Amniotic epithelial cell (primary cell): ENCODE measurements around the gene FKBP15.
A peak's percentile ranks its signal among the peaks of the same experiment; 100 is the strongest.

Experiments used
- DNase-seq: peaks from one replicate; pipeline ENCODE4 v3.0.0-alpha.2; 2010; ENCODE audit warnings: low read depth

FKBP15 gene

DNA sequence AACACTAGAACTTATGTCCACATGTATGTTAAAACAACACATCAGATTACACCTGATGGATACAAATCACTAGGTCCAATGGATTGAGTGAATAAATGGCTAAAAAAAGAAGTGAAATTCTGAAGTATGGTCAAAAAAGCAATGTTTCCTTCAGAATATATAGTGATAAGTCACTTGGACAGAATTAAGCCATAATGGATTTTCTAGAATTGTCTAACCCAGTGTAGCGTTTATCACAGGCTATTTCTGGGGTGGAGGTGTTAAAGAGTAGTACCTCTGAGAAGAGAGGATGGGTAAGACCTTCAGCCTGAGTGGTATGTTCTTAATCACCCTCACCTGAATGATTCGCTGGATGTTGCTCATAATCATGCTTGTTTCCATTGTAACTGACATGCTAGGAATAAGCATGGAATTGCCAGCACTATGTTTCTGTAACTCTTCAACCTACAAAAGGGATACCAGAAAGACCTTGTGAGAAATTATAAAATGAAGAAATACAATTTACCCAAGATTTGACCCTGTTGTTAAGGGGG, 37.1 kb downstream of the FKBP15 start:
- DNase-seq = no peak

DNA sequence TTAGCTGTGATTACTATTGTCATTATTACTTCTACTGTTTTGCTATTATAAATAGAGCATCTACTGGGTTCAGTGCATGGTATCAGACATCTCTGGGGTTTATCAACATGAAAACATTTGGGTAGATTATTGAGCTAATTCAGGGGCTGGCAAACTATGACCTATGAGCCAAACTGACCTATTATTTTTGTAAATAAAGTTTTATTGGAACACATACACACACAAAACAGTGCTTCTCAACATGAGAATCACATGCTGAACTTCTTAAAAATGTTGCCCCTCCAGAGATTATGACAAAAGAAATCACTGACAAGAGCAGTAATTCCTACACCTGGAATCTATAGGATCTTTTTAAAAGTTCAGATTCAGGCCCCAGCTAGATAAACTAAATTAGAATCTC, 39.9 kb downstream of the FKBP15 start:
- no peak for DNase-seq

DNA sequence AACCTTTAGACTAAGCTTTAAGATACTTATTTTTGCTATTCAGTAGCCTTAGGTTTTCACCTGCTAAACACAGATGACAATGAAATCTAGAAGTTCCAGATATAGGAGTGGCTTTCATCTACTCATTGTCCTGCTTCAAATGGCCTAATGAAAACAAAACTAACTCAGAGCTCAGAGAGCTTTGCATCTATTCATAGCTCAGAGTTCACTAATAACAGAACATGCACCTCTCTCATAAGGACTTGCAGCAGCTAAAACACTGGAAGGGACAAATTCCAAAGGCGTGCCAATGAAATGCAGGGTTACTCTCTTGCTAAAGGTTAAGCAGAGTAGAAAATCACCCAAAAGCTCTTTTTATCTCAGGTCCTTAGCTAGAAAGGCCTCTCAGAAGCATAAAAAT, 41.2 kb downstream of the FKBP15 start:
- no peak for DNase-seq

DNA sequence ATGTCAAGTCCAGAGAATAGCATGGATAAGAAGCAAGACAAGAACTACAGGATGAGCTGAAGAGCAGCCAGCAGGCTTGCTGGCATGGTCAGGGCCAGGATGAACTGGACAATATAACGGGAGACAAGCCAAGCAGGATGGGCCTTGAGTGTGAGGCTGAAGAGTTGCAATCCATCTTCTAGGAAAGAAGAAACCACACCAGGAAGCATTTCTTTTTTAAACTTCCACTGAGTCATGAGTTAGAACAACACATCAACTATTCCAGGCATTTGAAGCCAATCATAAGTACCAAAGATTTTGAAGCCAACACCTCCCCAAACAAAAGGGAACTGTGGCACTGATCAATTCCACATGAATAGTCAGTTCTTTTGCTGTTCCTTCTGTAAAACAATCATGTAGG, 43.0 kb downstream of the FKBP15 start:
- peak; percentile 79 for DNase-seq

DNA sequence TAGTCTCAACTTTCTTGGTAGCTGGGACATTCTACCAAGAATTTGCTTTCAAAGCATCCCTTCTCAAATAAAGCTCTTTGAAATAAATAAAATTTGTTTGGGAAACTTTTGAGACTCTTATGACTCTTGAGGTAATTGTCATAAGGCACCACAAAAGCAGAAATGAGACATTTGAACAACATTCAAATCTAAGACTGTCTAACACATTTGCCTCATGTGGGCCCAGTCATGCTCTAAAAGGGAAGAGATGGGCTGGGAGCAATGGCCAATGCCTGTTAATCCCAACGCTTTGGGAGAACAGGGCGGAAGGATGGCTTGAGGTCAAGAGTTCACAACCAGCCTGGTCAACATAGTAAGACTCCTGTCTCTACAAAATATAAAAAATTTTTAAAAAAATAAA, 43.8 kb downstream of the FKBP15 start:
- no peak for DNase-seq

DNA sequence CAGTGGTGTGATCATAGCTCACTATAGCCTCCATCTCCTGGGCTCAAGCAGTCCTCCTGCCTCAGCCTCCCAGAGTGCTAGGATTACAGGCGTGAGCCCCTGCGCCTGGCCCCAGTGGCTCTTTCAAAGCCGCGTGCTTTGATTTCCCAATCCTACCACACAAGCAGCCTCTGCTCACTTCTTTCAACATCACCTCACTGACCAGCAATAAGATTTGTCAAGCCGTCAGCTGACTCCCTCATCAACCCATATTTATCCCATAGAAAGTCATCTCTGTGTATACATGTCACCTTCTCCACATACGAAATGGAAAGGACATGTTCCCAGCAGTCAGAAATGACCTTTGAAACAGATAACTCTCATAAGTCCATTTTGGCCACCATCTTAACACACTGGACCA, 44.3 kb downstream of the FKBP15 start:
- DNase-seq = peak; percentile 39

DNA sequence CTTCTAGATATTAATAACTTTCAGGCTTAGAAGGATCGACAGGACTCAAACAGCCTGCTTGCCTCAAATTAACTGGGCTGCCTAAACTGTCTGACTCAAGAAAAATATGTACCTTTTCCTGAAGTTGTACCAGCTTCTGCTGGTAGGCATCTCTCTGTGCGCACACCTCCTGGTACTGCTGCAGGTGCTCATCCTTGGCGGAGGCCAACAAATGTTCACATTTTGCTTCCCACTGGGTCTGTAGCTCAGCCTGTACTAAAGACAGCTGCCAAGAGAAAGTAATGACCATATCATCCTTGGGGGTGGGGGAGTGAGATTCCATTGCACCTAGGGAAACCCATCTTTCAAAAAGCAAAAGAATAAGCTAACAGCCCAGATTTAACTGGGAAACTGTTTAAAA, 47.7 kb downstream of the FKBP15 start:
- no peak for DNase-seq

DNA sequence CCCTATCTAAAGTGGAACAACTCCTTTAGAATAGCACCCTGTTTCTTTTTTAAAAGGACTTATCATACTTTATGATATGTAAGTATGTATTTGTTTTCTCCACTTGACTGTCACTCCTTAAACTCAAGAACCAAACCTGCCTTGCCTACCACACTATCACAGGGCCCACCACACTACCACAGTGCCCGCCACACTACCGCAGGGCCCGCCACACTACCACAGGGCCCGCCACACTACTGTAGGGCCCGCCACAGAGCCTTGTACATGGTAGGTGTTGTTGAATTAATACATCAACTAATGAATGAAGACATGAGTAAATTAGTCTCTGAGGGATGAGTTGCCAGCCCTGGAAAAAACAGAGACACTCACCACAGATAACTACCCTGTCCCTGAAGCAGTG, 52.3 kb downstream of the FKBP15 start:
- DNase-seq = no peak

DNA sequence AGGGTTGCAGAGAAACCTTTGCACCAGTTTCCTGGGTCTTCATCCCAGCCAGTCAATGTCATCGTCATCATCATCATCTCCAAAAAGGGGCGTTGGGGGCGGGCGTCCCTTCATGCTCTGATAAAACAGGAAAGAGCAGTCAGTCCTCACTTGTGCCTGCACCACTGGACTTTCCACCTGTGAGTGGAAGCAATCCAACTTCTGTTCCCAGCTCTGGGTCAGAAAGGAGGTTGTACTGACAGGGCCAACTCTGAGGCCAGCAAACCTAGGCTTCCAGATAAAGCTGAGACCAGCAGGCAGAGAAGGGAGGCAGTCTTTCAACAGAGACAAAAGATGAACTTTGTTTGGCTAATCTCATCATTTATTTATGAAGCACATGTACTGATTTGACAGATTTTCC, 55.0 kb downstream of the FKBP15 start:
- no peak for DNase-seq

DNA sequence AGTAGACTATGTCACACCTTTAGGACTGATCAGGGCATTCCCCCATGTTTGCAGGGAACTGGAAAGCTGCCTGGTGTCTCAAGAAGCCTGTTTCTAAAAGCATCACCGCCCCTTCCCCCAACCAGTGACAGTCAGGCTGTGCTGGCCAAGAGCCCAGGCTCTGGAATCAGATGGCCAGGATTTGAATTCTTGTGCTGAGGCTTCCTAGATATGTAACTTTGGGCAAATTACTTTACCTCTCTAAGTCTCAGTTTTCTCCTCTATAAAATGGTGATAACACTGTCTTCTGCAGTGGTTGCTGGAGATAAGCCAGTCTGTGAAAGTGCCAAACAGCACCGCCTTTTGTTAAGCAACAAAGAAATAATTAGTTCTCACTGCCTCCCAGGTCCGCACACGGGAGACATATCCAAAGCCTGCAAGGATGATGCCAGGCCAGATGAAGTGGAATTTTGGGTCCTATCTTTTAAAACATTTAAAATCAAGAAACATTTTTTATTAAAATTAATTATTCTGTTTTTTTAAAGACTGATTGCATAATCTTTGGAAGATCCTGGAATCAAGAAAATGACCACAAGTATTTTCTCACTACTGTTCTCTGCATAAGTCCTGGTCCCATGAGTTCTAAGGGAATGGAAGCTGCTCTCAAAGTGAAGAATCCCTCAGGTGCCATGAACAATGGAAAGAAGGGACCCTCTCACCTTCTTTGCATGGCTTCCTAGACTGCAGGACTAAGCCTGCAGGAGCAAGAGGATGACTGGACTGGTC, 56.4 kb downstream of the FKBP15 start:
- DNase-seq = peak; percentile 58

DNA sequence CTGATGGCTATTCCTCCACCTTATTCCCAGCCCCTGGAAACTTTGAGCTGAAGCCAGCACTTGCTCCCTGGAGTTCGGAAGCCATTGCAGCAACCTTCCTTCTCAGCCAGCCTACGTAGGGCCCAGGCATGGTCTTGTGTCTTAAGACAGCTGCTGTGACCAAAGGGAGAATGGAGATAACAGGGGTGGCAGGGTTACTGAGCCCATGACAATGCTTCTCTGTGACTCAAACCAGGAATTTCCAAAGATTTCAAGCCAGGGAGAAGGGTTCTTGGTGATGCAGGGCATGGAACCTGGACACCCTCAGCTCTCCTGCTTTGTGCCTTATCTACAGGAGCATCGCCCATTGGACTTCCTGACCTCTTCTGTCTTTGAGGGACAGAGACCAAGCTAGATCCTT, 58.1 kb downstream of the FKBP15 start:
- no peak for DNase-seq

DNA sequence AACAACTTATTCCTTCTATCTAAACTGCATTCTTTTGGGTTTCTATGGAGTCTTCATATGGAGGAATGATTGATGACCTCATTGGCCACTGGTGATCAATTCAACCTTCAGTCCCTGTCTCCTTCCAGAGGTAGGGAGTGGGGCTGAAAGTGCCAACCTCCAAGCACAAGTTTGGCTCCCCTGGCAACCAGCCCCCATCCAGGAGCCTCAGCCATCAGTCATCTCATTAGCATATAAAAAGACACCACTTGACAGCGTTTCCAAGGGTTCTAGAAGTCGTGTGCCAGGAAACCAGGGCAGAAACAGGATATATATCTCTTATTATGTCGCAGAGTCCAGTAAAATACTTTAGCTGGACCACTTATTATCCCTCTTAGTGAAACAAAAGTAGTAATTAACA, 60.5 kb downstream of the FKBP15 start:
- no peak for DNase-seq

DNA sequence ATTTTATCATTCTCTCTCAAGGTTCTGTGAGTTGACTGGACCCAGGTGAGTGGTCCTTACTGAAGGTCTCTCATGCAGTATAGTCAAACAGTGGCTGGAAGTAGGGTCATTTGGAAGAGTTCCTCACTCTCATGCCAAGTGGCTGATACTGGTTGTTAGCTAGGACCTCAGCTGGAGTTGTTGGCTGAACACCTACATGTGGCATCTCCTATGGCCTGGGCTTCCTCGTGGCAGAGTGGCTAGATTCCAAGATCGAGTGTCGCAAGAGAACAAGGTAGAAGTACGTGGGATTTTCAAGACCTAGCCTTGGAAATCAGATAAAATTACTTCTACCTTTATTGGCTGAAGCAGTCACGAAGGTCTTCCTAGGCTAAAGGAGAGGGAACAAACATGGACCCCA, 62.6 kb downstream of the FKBP15 start:
- DNase-seq = no peak

DNA sequence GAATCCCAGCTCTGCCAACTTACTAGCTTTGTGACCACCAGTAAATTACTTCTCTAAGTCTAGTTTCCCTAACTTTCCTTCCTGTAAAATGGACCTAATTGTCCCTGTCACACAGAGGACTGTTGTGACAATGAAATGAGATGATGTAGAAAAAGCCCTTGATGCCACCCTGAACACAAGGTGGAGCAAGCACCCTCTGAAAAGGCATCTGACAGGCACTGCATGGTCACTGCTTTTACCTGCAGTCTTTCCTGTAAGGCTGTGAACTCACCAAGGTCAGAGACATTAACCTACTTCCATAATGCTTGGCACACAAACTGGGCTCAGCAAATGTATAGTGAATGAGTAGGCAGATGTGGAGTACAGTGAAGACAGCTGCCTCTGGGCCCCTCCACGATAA, 64.2 kb downstream of the FKBP15 start:
- DNase-seq = no peak

DNA sequence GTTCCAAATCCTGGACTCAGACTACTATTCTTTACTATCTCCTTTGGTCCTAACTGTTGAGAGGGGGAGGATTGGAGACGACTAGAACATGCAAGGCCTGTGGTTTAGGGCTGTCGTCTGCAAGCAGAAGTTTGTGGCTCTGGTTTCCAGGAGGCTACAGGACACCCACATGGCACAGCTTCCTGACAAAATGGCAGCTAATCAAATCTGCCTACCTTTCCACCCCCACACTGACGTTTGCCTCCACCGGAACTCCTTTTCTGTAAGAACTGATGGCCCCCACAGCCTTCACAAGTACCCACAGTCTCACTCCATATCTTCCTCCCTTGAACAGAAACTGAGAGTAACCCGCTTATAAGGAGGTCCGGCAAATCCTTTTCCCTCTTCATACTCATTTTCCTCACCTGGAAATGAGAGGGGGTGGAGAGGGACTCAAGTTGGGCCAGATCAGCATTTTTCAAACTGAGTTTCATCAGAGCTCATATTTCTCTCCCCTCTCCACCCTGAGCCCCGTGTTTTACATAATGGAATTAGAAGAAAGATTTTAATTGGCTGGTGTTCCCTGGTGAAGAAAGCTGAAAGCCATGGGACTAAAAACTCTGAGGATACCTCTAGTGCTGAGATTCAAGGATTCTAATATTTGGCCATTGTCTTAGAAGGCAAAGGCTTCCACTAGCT, 65.0 kb downstream of the FKBP15 start:
- DNase-seq = no peak

DNA sequence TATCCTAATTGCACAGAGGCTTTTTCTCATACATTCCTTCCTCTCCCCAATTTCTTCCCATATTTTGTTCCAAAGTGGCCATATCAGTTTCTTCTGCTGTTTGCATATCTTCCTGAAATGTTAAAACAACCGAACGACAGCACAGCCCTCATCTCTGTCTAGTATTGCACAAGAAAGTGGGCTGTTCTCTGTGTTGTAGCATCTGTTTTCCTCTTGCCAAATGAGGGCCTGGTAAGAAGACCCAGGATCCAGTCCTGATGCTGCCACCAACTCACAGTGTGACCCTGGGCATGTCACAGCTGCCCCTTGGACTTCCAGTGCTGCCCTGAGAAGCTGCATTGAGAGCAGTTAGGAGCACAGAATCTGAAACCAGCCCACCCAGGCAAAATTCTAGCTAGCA, 66.1 kb downstream of the FKBP15 start:
- DNase-seq = peak; percentile 53

DNA sequence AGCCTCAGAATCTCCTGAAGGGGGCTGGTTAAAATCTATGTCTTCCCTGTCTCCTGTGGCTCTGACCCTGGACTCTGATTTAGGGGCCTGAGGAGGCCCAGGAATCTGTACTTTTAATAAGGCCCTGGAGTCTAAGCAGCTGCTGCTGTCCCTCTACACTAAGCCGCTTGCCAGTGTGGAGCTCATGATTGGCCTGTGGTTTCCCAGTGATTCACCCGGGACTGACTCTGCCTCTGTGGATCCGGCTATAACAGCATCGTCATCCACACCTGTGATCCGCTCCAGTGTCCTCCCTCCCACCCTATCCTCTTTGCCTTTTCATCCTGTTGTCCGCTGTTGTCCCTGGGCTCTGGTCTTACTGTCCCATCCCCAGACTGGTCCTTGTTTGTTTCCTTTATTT, 66.6 kb downstream of the FKBP15 start:
- DNase-seq = peak; percentile 89

DNA sequence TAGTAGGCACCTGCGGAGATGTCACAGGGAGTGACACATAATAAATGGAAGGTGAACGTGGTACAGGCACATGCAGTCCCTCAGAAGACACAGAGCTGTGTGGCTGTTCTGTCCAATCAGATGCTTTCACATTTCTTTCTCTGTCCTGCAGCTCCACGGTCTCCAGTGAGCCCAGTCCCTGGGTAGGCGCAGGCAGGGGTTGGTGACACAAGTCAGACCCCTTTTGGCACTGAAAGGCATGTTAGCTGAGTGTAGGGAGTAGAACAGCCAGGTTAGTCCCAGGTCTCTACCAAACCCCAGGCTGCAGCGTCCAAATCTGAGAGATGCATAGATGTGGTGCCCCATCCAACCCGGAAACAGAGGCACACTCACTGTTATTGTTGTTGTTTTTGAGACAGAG, 67.5 kb downstream of the FKBP15 start:
- DNase-seq = no peak

DNA sequence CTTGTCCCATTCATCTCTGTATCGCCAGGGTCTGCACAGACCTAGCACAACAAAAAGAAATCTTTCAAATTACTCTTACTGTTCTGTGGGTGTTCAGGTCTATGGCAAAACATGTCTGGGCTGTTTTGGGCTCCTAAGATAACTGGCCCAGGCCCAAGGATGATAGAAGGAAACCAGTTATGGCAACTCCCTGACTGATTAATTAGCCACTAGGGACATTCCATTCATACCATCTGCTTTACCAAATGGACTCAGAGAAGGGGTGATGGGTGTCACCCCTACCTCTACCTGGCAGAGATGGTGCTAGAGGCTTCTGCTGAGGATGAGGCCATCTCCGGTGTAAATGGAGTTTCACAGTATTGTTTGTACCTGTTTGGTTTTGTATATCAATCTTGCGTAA, 68.4 kb downstream of the FKBP15 start:
- peak; percentile 21 for DNase-seq

DNA sequence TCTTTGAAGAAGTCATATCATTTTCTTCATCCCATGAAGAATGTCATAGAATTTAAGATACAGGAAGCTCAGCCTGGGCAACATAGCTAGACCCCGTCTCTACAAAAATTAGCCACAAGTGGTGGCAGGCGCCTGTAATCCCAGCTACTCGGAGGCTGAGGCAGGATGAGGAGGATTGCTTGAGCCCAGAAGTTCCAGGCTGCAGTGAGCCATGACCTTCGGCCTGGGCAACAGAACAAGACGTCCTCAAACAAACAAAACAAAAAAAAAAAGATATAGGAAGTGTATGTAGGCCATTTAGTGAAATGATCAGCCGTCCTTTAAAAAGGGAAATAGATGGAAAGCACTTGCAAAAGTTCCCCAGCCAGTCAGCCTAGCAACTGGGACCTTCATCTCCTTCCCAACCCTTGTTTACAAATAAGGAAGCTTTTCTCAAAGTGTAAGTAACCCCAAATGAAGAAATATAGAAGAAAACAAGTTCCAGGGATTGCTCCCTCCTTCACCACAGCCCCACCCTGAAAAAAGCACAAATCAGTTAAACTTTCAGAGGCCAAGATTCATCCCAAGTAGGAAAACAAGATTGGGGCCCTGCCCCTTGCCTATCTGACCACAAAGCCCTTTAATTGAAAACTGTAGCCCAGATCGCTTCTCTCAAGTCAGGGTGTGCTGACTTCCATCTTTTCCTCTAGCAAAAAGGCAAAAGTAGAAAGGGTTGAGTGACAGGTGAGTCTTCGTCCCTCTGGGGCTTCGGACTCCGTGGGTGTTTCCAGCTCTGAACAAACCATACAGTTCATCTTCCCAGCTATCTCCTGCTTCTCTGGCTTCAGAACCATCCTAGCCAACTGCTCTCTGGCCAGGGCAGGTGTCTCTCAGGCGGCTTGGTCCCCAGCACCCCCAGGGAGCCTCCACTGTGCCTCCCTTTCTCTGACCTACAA, 69.1 kb downstream of the FKBP15 start:
- DNase-seq = peak; percentile 8

DNA sequence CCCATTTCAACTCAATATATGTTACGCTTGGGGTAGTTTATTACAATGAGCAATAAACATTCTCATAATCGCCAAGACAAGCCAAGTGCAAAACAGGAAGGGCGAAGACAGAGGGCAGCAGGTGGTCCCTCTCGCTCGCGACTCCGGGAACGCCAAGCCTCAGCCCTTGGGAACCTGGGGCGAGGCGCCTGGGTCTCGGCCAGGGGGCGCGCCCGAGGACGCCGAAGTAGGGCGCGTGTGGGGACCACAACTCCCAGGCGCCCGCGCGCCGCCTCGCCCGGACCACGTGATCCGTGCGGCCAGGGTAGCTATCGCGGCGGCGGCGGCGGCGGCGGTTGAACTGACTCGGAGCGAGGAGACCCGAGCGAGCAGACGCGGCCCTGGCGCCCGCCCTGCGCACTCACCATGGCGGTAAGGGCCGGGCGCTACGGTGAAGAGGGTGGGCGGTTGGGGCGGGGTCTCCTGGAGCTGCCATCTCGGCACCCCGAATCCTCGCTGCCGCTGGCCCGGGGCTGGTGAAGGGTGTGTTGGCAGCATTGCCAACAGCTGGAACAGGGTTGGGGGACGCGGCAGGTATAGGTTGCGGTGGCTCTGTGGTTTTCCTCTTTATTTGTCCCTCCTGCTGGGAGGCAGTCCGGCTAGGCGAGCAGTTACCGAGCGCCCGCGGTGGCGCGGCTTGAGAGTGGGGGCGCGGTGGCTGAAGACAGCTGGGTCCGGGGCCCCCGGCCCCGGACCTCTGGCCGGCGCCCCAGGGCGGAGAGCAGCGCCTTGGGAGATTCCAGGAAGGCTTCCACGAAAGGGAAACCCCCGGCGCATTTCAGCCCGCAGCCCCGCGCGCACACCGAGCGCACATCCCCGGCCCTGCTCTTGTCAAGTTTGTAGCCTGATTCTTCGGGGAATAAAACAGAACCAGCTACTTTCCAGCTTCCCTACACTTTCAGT, 70.1 kb downstream of the FKBP15 start, which contains the start of gene SLC31A2:
TSS of gene SLC31A2 (plus strand) at position 338 of the 942 bp plus-strand sequence. CDS start at position 406, 68 bp downstream.
- DNase-seq = peak; percentile 68
